Stimulated activated CD4-positive, alpha-beta T cell treated with anti-CD3 and anti-CD28 coated beads, TNF-alpha, amount 100 ng/mL, for 24 hours (primary cell): ENCODE measurements around the gene SPAM1.
"Not testable (repeated sequence)": the region's sequence is repeated elsewhere in the genome, so short reads cannot be mapped to it uniquely, and the experiment has no call there.

Experiments
- DNase-seq, 3 experiments: peaks; one replicate each; pipeline ENCODE4 v3.0.0-alpha.2; 2020; ENCODE audit warnings: low read depth in 3 of 3

Gene SPAM1

GRCh38 chr7:123924941-123925340, at the start of gene SPAM1:
SPAM1 (plus strand) TSS chr7:123925241; CDS start chr7:123953571, 28,330 bp downstream.
- DNase-seq: no peak

GRCh38 chr7:123876557-123877256, 48.3 kb upstream of the SPAM1 start:
- no peak for DNase-seq

- DNase-seq: no peak
Measured at GRCh38 chr7:123879628-123880027, 45.4 kb upstream of the SPAM1 start.

- DNase-seq: no peak
Measured at GRCh38 chr7:123881300-123881699, 43.7 kb upstream of the SPAM1 start.

- DNase-seq: no peak
Measured at GRCh38 chr7:123883154-123883553, 41.9 kb upstream of the SPAM1 start.

- DNase-seq: no peak
Measured at GRCh38 chr7:123888192-123888591, 36.8 kb upstream of the SPAM1 start.

- not testable (repeated sequence) for DNase-seq
Measured at GRCh38 chr7:123894753-123895152, 30.3 kb upstream of the SPAM1 start.

GRCh38 chr7:123901101-123901500, 23.9 kb upstream of the SPAM1 start:
- no peak for DNase-seq

- DNase-seq: no peak
Measured at GRCh38 chr7:123905714-123906113, 19.3 kb upstream of the SPAM1 start.

- no peak for DNase-seq
Measured at GRCh38 chr7:123916240-123916724, 8.8 kb upstream of the SPAM1 start.

GRCh38 chr7:123917878-123918277, 7.2 kb upstream of the SPAM1 start:
- DNase-seq: no peak

- no peak for DNase-seq
Measured at GRCh38 chr7:123918309-123918708, 6.7 kb upstream of the SPAM1 start.

GRCh38 chr7:123923599-123923998, 1.4 kb upstream of the SPAM1 start:
- DNase-seq: no peak

GRCh38 chr7:123929107-123929506, 4.1 kb downstream of the SPAM1 start:
- no peak for DNase-seq

GRCh38 chr7:123929655-123930054, 4.6 kb downstream of the SPAM1 start:
- no peak for DNase-seq

- DNase-seq: no peak
Measured at GRCh38 chr7:123935436-123936381, 10.7 kb downstream of the SPAM1 start.

GRCh38 chr7:123936388-123936787, 11.3 kb downstream of the SPAM1 start:
- no peak for DNase-seq

- DNase-seq: no peak
Measured at GRCh38 chr7:123939784-123940183, 14.7 kb downstream of the SPAM1 start.

GRCh38 chr7:123941391-123942180, 16.5 kb downstream of the SPAM1 start:
- DNase-seq: no peak

- no peak for DNase-seq
Measured at GRCh38 chr7:123944395-123944794, 19.4 kb downstream of the SPAM1 start.

- DNase-seq: no peak
Measured at GRCh38 chr7:123945938-123946337, 20.9 kb downstream of the SPAM1 start.

- DNase-seq: no peak
Measured at GRCh38 chr7:123948136-123948535, 23.1 kb downstream of the SPAM1 start.
